ENCODE measurements around the gene MREG. TPM values are rescaled to one million over a fixed set of nuclear protein-coding genes. Genes with fewer than 3 reads are reported as not detected.

MREG gene
- total and polyA plus RNA-seq, 9 of the 15 experiments (the other 6 are each of a cell fraction or from before 2014, with no cell fraction given), result 0.77 to 3.8 (median 2.3) TPM

DNA sequence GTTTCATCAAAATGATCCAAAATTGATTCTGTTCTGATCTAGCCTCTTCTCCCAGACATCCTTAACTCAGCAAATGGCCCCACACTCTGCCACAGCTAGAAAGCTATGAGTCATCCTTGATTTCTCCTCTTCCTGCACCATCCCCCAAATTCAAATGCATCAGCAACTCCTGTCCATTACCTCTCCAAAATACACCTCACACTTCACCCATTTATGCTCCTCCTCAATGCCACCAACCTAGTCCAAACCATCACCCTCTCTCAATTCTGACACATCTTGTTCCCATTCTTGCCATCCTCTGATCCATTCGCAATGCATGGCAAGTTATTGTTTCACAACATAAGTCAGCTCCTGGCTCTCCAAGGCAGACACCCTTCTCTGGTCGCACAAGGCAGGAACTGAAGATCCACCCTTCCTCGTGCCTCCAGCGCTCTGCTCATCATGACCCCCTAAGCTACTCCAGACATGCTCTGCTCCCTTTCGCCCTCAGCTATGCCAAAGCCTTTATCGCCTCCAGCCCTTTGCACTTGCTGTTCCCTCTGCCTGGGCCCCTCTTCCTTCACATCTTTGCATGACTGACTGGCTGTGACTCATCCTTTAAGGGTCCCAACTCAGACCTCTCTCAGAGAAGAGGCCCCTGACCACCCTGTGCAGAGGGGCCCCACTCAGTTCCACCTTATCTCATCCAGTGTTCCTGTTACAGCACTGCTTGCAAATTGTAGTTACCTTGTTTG is 83.6 kb downstream of the MREG start (continued):
- peak; percentile 34; the same call in 1 of the 2 replicates for TF ChIP-seq CTBP1 (IDR thresholded peaks at IDR 0.05; ENCODE audit: borderline replicate concordance)

DNA sequence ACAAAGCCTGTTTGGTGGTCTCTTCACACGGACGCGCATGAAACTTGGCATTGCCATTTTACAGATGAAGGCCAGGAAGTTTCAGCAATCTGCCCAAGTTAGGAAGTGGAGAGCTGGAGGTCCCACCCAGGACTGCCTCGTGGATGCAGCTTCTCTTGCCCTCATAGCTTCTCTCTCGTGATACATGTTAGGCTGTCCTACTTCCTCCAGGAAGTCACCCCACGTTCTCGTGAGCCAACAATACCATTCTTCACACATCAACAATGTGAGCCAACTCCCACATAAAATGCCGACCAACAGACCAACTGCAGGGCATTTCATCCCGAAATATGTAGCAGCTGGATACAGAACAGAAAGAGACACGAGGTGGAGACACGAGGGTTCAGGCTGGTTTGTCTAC is 85.3 kb downstream of the MREG start:
- Histone ChIP-seq H3K4me2 (ENCODE audit: insufficient read depth, low read length) (no peak overlapping the region), H3K4me3 (no peak overlapping the region), H2AFZ (ENCODE audit: low read depth, low read length) (peak overlapping the region; percentile 60), H3K4me1 (replicated peaks in 1 of 2; ENCODE audit: control insufficient read depth in 2 of 2, insufficient read depth in 2 of 2, low read length in 2 of 2) (peaks cover 0 to 16% of the 10 kb centered on the region in 2 experiments; a peak in 3 of 5 replicates), H3K9me1 (ENCODE audit: control insufficient read depth, insufficient read depth, low read length) (no peaks in the 10 kb centered on the region), H3K79me2 (ENCODE audit: control insufficient read depth, insufficient read depth, low read length) (no peaks in the 10 kb centered on the region), H3K9ac (ENCODE audit: insufficient read depth in 1 of 2, low read depth in 2 of 2, low read length in 2 of 2) (no peak overlapping the region), H3K9me3 (replicated peaks; ENCODE audit: control insufficient read depth, insufficient read depth, low read depth, low read length) (no peaks in the 10 kb centered on the region), H3K36me3 (ENCODE audit: control insufficient read depth, insufficient read depth, low read length) (no peaks in the 10 kb centered on the region), H3K27ac (ENCODE audit: extremely low read depth, low read depth, low read length) (no peak overlapping the region), H4K20me1 (replicated peaks; ENCODE audit: control insufficient read depth, insufficient read depth, low read length) (no peaks in the 10 kb centered on the region), H3K27me3 (ENCODE audit: control insufficient read depth in 2 of 2, insufficient read depth in 2 of 2, low read length in 2 of 2) (no peaks in the 10 kb centered on the region)
- FAIRE-seq, result no peak
- TF ChIP-seq NR2C1 (IDR thresholded peaks at IDR 0.05) (no peak), NR2C1 (tag; IDR thresholded peaks at IDR 0.05) (0 out of 2 replicates have a peak, but pooled peaks have one; percentile 5), NCOR1 (IDR thresholded peaks at IDR 0.05) (no peak)
- 66% methylated on average over 9 of the region's 11 CpGs for WGBS (ENCODE audit: insufficient coverage, low coverage, missing lambda C conversion rate)
- BruUV-seq (replicated peaks), result no TSS peak
- intact Hi-C loops (cut with micrococcal nuclease) (no loop called here), in situ Hi-C loops (cut with MboI) (no loop called here)
- ChIA-PET CTCF (ENCODE audit: low intra/inter-chr PET ratio) (no interaction called here), POLR2A (interaction anchor here (1.3 kb wide), 1 partner anchor 96 kb away, joined by 3 read pairs; no protein-coding TSS in a partner anchor)
- ATAC-seq, result no peak
- DNase-seq (ENCODE audit: extremely low read depth in 1 of 4, low spot score in 3 of 4), result no peak

All from K562 (cell line).